HFFc6 (cell line): ENCODE data around the gene GLB1L2. TPM values are rescaled to one million over a fixed set of nuclear protein-coding genes. Genes with fewer than 3 reads are reported as not detected.

ENCODE experiments used
- DNase-seq: peaks from one replicate; pipeline ENCODE4 v3.0.0-alpha.2; 2018
- H3K27ac Mint-ChIP-seq: 2 replicates; pipeline ENCODE4 v1.8.0; 2020; ENCODE audit warnings: mild to moderate bottlenecking, mixed read lengths
- H3K27me3 Mint-ChIP-seq: 2 replicates; pipeline ENCODE4 v1.8.0; 2021; ENCODE audit warnings: mild to moderate bottlenecking, moderate library complexity, mixed read lengths; ENCODE audit not compliant: insufficient read depth
- H3K36me3 Mint-ChIP-seq: 2 replicates; pipeline ENCODE4 v1.8.0; 2021; ENCODE audit warnings: low read depth, mixed read lengths
- H3K4me1 Mint-ChIP-seq: 2 replicates; pipeline ENCODE4 v1.8.0; 2020; ENCODE audit warnings: low read depth, mixed read lengths
- H3K4me3 Mint-ChIP-seq: 2 replicates; pipeline ENCODE4 v1.8.0; 2020; ENCODE audit warnings: mild to moderate bottlenecking, moderate library complexity, mixed read lengths
- H3K9me3 Mint-ChIP-seq: 2 replicates; pipeline ENCODE4 v1.8.0; 2020; ENCODE audit warnings: mild to moderate bottlenecking, mixed read lengths
- total RNA-seq, 6 experiments: library from RNA; stranded (reverse); fragmentation: NEBNext Ultra II Directional; extraction: Animal tissue kit (Norgen Biotek cat#: 25700); gene quantifications; 2 replicates in 1 of 6; 3 replicates in 5 of 6; pipeline ENCODE4 v1.2.3, GENCODE V29; 2021
- TF ChIP-seq, protein P1 (sequence below): fragments of 200-600 bp; sonication (generic); IDR thresholded peaks from 2 replicates; pipeline ENCODE4 v1.5.0; 2021; ENCODE audit warnings: antibody characterized with exemption, mild to moderate bottlenecking

GLB1L2 gene
- total RNA-seq, 6 experiments from 2014 or later, result not detected

DNA sequence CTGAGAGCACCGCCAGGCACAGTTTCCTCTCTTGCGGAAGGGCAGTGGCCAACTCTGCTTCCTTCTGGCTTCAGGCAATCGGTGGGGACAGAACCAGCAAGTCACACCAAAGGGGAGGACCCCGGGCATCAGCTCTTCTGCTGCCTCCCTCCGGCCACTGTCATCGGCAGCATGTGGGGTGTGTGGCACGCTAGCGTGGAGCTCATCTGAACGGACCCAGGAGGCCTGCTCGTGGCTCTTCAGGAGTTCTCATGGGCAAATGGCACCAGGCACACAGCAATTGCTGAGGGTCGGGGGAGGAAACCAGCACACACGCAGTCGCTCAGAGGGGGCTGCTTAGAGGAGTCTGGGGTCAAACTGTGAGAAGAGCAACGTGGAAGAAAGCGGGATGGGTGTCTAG lies 53.4 kb downstream of the GLB1L2 start:
- TF ChIP-seq, protein P1, sequence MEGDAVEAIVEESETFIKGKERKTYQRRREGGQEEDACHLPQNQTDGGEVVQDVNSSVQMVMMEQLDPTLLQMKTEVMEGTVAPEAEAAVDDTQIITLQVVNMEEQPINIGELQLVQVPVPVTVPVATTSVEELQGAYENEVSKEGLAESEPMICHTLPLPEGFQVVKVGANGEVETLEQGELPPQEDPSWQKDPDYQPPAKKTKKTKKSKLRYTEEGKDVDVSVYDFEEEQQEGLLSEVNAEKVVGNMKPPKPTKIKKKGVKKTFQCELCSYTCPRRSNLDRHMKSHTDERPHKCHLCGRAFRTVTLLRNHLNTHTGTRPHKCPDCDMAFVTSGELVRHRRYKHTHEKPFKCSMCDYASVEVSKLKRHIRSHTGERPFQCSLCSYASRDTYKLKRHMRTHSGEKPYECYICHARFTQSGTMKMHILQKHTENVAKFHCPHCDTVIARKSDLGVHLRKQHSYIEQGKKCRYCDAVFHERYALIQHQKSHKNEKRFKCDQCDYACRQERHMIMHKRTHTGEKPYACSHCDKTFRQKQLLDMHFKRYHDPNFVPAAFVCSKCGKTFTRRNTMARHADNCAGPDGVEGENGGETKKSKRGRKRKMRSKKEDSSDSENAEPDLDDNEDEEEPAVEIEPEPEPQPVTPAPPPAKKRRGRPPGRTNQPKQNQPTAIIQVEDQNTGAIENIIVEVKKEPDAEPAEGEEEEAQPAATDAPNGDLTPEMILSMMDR, result no peak
- H3K4me1 Mint-ChIP-seq, result no peaks in the 10 kb centered on the region
- no peak overlapping the region for H3K27ac Mint-ChIP-seq
- H3K9me3 Mint-ChIP-seq, result peaks cover 70% of the 10 kb centered on the region
- peaks cover 4% of the 10 kb centered on the region for H3K27me3 Mint-ChIP-seq
- no peak overlapping the region for H3K4me3 Mint-ChIP-seq
- 0 out of 2 replicates have a peak, but pooled peaks cover 5% of the 10 kb centered on the region for H3K36me3 Mint-ChIP-seq
- no peak for DNase-seq

DNA sequence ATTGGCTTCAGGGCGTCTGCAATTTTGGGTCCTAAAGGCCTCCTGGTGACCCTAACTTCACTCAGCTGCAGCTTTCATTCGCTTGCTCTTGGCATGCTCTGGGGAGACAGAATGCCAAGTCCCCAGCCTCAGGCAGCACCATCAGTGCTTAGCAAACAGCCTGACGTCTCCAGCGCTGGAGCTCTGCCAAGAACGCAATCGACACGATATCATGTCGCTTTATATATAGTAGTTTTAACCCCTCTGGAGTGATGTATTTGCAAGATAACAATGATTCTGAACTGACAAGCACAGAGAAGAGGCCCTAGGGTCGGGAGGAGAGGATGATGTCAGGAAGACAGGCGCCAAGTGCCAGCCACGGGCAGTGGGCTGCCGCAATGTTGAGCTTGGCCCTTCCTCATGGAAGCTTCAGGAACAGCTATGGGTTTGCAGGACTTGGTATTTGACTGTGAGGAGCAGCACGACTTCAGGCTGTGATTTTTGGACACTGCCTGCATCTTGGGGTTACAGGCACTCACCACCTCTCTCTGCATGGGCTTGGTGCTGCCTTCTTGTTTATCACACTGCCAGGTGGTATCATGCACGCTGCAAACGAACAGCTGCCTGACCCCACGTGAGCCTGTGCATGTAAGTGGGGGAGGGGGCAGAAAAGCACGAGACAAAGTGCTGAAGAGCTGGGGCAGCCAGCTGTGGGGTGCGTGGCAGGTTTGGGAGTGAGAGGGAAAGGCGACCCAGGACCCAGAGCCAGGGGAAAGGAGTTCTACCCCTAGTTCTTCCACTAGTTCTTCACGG lies 54.2 kb downstream of the GLB1L2 start:
- Mint-ChIP-seq H3K4me3 (no peak overlapping the region), H3K9me3 (peaks cover 68% of the 10 kb centered on the region), H3K36me3 (0 out of 2 replicates have a peak, but pooled peaks cover 5% of the 10 kb centered on the region), H3K27me3 (peaks cover 4% of the 10 kb centered on the region), H3K4me1 (no peaks in the 10 kb centered on the region), H3K27ac (no peak overlapping the region)
- TF ChIP-seq, protein P1, result no peak
- no peak for DNase-seq

DNA sequence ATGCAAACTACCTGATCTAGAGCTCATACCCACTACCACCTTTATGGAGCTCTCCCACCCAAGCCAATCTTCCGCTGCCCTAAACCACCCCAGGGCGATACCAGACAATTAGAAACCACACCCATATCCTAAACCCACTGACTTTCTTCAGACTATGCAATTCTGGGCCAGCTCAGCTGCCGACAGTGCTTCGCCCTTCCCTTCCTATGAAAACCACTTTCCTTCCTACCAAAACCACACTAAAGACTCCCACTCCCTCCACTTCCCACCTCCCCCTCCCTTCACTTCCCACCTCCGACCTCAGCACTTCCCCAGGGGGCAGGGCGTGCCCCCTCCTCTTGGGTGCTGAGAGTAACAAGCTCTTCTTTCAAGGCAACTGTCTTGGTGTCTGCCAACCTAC lies 55.2 kb downstream of the GLB1L2 start:
- TF ChIP-seq, protein P1, result no peak
- 0 out of 2 replicates have a peak, but pooled peaks cover 4% of the 10 kb centered on the region for H3K36me3 Mint-ChIP-seq
- H3K4me1 Mint-ChIP-seq, result no peaks in the 10 kb centered on the region
- no peak overlapping the region for H3K4me3 Mint-ChIP-seq
- peaks cover 4% of the 10 kb centered on the region for H3K27me3 Mint-ChIP-seq
- no peak for DNase-seq
- H3K27ac Mint-ChIP-seq, result no peak overlapping the region
- peaks cover 64% of the 10 kb centered on the region for H3K9me3 Mint-ChIP-seq

DNA sequence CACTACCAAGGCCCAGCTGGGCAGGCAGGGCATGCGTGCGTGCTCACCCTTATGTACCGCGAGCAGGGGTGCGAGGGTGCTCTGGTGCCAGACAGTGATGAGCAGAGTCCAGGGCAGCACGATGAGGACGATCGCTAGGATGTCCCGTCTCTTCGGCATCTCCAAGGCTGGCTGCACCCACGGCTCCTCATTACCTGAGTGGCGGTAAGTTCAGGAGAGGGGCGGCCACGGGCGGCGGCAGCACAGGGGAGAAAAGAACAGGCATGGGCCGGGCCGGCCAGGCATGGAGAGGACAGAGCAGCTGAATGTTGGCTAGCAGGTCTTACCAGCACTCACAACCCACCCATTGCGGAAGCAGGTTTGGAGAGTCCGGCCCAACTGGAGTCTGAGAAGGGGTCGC lies 55.7 kb downstream of the GLB1L2 start:
- TF ChIP-seq, protein P1, result no peak
- Mint-ChIP-seq H3K4me3 (no peak overlapping the region), H3K9me3 (peaks cover 62% of the 10 kb centered on the region), H3K4me1 (no peaks in the 10 kb centered on the region), H3K27me3 (peaks cover 3% of the 10 kb centered on the region; the same call in 1 of the 2 replicates), H3K27ac (no peak overlapping the region), H3K36me3 (no peaks in the 10 kb centered on the region)
- DNase-seq, result no peak

DNA sequence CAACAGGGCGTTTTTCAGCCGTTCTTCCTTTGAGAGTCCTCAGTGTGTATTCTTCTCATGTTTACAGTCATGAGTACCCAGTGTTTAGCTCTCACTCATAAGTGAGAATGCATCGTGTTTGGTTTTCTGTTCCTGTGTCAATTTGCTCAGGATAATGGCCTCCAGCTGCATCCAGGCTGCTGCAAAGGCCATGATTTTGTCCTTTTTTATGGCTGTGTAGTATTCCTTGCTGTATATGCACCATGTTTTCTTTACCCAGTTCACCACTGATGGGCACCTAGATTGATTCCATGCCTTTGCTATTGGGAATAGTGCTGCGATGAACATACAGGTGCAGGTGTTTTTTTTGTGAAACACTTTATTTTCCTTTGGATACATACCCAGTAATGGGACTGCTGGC lies 56.8 kb downstream of the GLB1L2 start:
- TF ChIP-seq, protein P1, result no peak
- Mint-ChIP-seq H3K4me1 (no peaks in the 10 kb centered on the region), H3K27me3 (peaks cover 3% of the 10 kb centered on the region; the same call in 1 of the 2 replicates), H3K9me3 (peaks cover 57% of the 10 kb centered on the region), H3K4me3 (no peak overlapping the region), H3K36me3 (no peaks in the 10 kb centered on the region), H3K27ac (no peak overlapping the region)
- DNase-seq, result no peak
